K562 (cell line): Measurements from ENCODE around the gene TOM1L2. TPM values are rescaled to one million over a fixed set of nuclear protein-coding genes. Genes with fewer than 3 reads are reported as not detected.

Experiments
- CC2D1A ChIP-seq: fragments of 450-650 bp; IDR thresholded peaks from 2 replicates; pipeline ENCODE4 v1.6.1; 2017; ENCODE audit warnings: mild to moderate bottlenecking
- CHD2 ChIP-seq: IDR thresholded peaks from 2 replicates; pipeline ENCODE4 v1.6.1; 2011; ENCODE audit warnings: low read depth, low read length
- HNRNPUL1 ChIP-seq: fragments of 200-400 bp; formaldehyde crosslinking; IDR thresholded peaks from 2 replicates; pipeline ENCODE4 v1.6.1; 2017; ENCODE audit warnings: low read length
- MAFK ChIP-seq: IDR thresholded peaks from 2 replicates; pipeline ENCODE4 v1.6.1; 2011; ENCODE audit warnings: low read length, improper control_type of control experiment
- MEIS2 ChIP-seq: fragments of 450-650 bp; IDR thresholded peaks from 2 replicates; pipeline ENCODE4 v1.6.1; 2014; ENCODE audit warnings: mild to moderate bottlenecking; ENCODE audit not compliant: partially characterized antibody
- MITF ChIP-seq: IDR thresholded peaks from 2 replicates; pipeline ENCODE4 v1.6.1; 2014; ENCODE audit warnings: antibody characterized with exemption
- NCOA1 ChIP-seq: fragments of 450-650 bp; IDR thresholded peaks from 2 replicates; pipeline ENCODE4 v1.6.1; 2016; ENCODE audit warnings: low read depth
- PATZ1 ChIP-seq: fragments of 250-450 bp; sonication (Bioruptor Pico); IDR thresholded peaks from 2 replicates; pipeline ENCODE4 v1.5.0; 2020; ENCODE audit warnings: mild to moderate bottlenecking, borderline replicate concordance
- PHTF2 ChIP-seq: fragments of 250-450 bp; sonication (Bioruptor Pico); IDR thresholded peaks from 2 replicates; pipeline ENCODE4 v1.5.0; 2021; ENCODE audit warnings: mild to moderate bottlenecking
- RHOXF2B ChIP-seq: fragments of 250-450 bp; sonication (Bioruptor Pico); conservative IDR thresholded peaks from 2 replicates; pipeline ENCODE4 v1.5.1; 2021
- SIRT6 ChIP-seq: IDR thresholded peaks from one replicate; pipeline ENCODE4 v1.6.1; 2012; ENCODE audit warnings: low read depth, mild to moderate bottlenecking, control low read depth, inconsistent platforms, low read length, moderate library complexity
- SMAD1 ChIP-seq: fragments of 150-350 bp; IDR thresholded peaks from 2 replicates; pipeline ENCODE4 v1.6.1; 2014; ENCODE audit warnings: low read length, low read depth; ENCODE audit not compliant: partially characterized antibody
- TAF15 ChIP-seq: fragments of 200-400 bp; formaldehyde crosslinking; IDR thresholded peaks from 2 replicates; pipeline ENCODE4 v1.6.1; 2017; ENCODE audit warnings: mild to moderate bottlenecking, low read depth, low read length, moderate library complexity
- TBL1XR1 ChIP-seq, 2 experiments: IDR thresholded peaks; 2 replicates each; pipeline ENCODE4 v1.6.1; 2012; ENCODE audit warnings: improper control_type of control experiment in 2 of 2, low read length in 2 of 2, mild to moderate bottlenecking in 1 of 2
- TRIM24 ChIP-seq, 2 experiments: fragments of 450-650 bp; IDR thresholded peaks; 2 replicates each; pipeline ENCODE4 v1.6.1; 2016
- USF2 ChIP-seq: sonication (generic); formaldehyde crosslinking; IDR thresholded peaks from 2 replicates; pipeline ENCODE4 v1.5.0; 2020; ENCODE audit warnings: missing genetic modification reagents
- ZBTB5 ChIP-seq: fragments of 450-650 bp; IDR thresholded peaks from 2 replicates; pipeline ENCODE4 v1.6.1; 2017; ENCODE audit warnings: antibody characterized with exemption
- ZNF274 ChIP-seq: IDR thresholded peaks from 2 replicates; pipeline ENCODE4 v1.6.1; 2011; ENCODE audit warnings: low read depth, mild to moderate bottlenecking, low read length, moderate library complexity, borderline replicate concordance
- ZNF764 ChIP-seq: fragments of 250-450 bp; sonication (Bioruptor Pico); IDR thresholded peaks from 2 replicates; pipeline ENCODE4 v1.4.0; 2020; ENCODE audit warnings: low read depth, mild to moderate bottlenecking, moderate library complexity
- polyA plus RNA-seq, 8 experiments: library from polyadenylated mRNA; depleted of rRNA in 4 of 8; stranded (reverse) in 5 of 8; unstranded in 3 of 8; fragments of >200 nt; fragmentation: Nextera tagmentation in 2 of 8; fragmentation: Illumina TruSeq in 1 of 8; extraction: Ambion mirVana in 2 of 8; extraction: Trizol in 1 of 8; gene quantifications; 2 replicates each; pipeline versions ENCODE4 v1.2.1 to v1.2.3, GENCODE V29; 2011 to 2014; ENCODE audit warnings: inconsistent platforms in 1 of 8, missing spikeins in 1 of 8
- total RNA-seq, 7 experiments: library from RNA; depleted of rRNA in 6 of 7; stranded (reverse); fragments of >200 nt in 6 of 7; fragmentation: Illumina TruSeq in 2 of 7; extraction: Trizol in 2 of 7; gene quantifications; 2 replicates each; pipeline versions ENCODE4 v1.2.1 to v1.2.3, GENCODE V29; 2011 to 2021; ENCODE audit warnings: low replicate concordance in 1 of 7
- TF ChIP-seq, protein P1 (sequence below): fragments of 250-450 bp; sonication (Bioruptor Pico); IDR thresholded peaks from 2 replicates; pipeline ENCODE4 v1.8.0; 2022; ENCODE audit warnings: moderate library complexity, mild to moderate bottlenecking, inconsistent platforms
- TF ChIP-seq, protein P2 (sequence below): fragments of 250-450 bp; sonication (Bioruptor Pico); IDR thresholded peaks from 2 replicates; pipeline ENCODE4 v1.5.0; 2021

TOM1L2 gene
- total and polyA plus RNA-seq, 9 of the 15 experiments (the other 6 are each of a cell fraction or from before 2014, with no cell fraction given) = 0.07 to 6.0 (median 2.5) TPM

DNA sequence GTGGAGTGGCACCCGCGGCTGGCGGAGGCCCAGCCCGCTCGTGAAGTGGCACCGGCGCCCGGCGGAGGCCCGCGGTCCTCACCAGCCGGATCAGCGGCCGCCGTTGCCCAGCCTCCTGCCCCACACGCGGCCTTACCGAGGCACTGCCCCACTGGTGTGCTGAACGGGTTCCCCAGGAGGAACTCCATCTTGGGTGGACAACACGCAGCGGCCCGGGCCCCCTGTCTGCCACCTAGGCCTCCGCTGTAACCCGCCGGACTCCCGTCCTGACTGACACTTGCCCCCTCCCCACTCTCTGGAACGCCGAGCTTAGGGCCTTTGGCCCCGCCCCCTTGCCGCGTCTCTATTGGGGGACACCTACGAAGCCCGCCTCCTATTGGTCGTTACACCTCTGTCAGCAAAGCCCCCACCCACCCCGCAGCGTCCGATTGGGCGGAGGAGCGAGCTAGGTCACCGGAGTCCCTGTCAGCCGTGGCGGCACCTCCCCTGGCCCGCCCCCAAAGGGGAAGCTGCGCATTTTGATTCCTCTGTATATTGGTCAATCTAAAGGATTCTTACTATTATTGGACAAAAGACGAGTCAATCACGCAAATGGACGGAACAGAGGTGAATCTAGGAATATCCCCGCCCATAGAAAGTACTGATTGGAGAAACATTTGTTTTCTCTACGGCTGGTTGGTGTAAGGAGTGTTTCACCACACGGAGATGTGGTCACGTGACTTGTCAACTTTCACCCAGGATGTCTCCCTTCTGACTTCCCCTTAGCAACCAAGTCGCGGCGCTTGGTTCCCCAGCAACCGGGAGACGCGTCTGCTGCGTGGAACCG, at the start of gene TOM1L2, which contains the start of gene DRC3 (continued):
- TF ChIP-seq PATZ1 (CRISPR knock-in tag) = no peak
- no peak for TF ChIP-seq TRIM24 (IDR thresholded peaks at IDR 0.05)
- no peak for TF ChIP-seq SMAD1
- TF ChIP-seq ZNF274 = no peak
- TF ChIP-seq TBL1XR1 (IDR thresholded peaks at IDR 0.05; ENCODE audit: low read length in 2 of 2) = no peak
- peak; percentile 71; the same call in 1 of the 2 replicates for TF ChIP-seq MITF
- no peak for TF ChIP-seq MAFK
- TF ChIP-seq RHOXF2B (CRISPR knock-in tag) = no peak
- TF ChIP-seq ZBTB5 = no peak
- no peak for TF ChIP-seq HNRNPUL1
- no peak for TF ChIP-seq CC2D1A
- TF ChIP-seq ZNF764 (CRISPR knock-in tag) = no peak
- peak; percentile 55 for TF ChIP-seq MEIS2
- no peak for TF ChIP-seq TAF15
- no peak for TF ChIP-seq PHTF2 (CRISPR knock-in tag)
- TF ChIP-seq NCOA1 = no peak
- peak; percentile 88 for TF ChIP-seq CHD2
- peak; percentile 87 for TF ChIP-seq USF2 (CRISPR knock-in tag)
- TF ChIP-seq, protein P1, sequence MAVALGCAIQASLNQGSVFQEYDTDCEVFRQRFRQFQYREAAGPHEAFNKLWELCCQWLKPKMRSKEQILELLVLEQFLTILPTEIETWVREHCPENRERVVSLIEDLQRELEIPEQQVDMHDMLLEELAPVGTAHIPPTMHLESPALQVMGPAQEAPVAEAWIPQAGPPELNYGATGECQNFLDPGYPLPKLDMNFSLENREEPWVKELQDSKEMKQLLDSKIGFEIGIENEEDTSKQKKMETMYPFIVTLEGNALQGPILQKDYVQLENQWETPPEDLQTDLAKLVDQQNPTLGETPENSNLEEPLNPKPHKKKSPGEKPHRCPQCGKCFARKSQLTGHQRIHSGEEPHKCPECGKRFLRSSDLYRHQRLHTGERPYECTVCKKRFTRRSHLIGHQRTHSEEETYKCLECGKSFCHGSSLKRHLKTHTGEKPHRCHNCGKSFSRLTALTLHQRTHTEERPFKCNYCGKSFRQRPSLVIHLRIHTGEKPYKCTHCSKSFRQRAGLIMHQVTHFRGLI (CRISPR knock-in tag) = no peak
- TF ChIP-seq, protein P2, sequence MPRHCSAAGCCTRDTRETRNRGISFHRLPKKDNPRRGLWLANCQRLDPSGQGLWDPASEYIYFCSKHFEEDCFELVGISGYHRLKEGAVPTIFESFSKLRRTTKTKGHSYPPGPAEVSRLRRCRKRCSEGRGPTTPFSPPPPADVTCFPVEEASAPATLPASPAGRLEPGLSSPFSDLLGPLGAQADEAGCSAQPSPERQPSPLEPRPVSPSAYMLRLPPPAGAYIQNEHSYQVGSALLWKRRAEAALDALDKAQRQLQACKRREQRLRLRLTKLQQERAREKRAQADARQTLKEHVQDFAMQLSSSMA = no peak
- no peak for TF ChIP-seq SIRT6
